C4-2B (cell line): ENCODE measurements around the gene TEX11.
"Not testable (repeated sequence)": the region's sequence is repeated elsewhere in the genome, so short reads cannot be mapped to it uniquely, and the experiment has no call there.

Experiments used
- H3K27ac ChIP-seq: fragments of 450-650 bp; 2 replicates; pipeline ENCODE4 v1.5.1; 2017
- ZFX ChIP-seq: fragments of 450-650 bp; IDR thresholded peaks from 2 replicates; pipeline ENCODE4 v1.6.1; 2017
- TF ChIP-seq, protein P1 (sequence below): fragments of 450-650 bp; conservative IDR thresholded peaks from 2 replicates; pipeline ENCODE4 v1.5.1; 2017; ENCODE audit warnings: mild to moderate bottlenecking

Gene TEX11

DNA sequence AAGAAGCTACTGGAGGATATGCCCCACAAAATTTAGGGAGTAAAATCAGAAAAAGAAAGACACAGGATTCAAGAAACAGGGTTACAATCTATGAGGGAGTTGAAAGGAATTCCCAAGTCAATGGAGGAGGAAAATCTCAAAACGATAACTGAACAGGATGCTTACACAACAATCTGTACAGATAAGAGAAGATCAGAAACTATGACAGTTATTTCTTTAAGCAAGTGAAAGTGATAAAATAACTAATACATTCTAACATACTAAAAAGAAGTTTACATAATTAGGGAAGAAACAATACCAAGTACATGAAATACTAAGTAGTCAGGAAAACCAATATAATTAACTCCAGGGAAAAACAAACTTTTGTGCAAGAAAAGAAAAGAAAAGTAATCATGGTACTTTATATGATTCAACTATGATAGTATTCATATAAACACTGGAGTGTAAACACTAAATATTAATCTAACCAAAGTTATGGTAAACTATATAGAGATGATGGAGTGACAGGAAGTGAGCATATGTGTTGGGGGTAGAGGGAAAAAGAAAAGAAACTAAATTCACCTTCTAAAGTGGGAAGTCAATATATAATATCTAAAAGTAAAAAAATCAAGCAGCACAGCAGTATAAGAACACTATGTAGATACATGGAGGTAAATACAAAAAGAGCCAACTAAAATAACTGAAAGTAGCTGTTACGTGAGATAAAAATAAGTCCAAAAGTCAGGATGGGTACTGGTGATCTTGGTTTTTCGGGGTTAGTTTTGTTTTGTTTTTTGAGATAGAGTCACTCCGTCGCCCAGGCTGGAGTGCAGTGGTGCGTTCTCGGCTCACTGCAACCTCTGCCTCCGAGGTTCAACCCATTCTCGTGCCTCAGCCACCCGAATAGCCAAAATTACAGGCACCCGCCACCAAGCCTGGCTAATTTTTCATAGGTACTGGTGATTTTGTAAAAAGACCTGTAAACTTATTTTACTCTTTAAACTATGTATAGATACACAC is 99.3 kb downstream of the TEX11 start:
- no peak overlapping the region for H3K27ac ChIP-seq
- no peak for TF ChIP-seq ZFX
- TF ChIP-seq, protein P1, sequence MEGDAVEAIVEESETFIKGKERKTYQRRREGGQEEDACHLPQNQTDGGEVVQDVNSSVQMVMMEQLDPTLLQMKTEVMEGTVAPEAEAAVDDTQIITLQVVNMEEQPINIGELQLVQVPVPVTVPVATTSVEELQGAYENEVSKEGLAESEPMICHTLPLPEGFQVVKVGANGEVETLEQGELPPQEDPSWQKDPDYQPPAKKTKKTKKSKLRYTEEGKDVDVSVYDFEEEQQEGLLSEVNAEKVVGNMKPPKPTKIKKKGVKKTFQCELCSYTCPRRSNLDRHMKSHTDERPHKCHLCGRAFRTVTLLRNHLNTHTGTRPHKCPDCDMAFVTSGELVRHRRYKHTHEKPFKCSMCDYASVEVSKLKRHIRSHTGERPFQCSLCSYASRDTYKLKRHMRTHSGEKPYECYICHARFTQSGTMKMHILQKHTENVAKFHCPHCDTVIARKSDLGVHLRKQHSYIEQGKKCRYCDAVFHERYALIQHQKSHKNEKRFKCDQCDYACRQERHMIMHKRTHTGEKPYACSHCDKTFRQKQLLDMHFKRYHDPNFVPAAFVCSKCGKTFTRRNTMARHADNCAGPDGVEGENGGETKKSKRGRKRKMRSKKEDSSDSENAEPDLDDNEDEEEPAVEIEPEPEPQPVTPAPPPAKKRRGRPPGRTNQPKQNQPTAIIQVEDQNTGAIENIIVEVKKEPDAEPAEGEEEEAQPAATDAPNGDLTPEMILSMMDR = no peak

DNA sequence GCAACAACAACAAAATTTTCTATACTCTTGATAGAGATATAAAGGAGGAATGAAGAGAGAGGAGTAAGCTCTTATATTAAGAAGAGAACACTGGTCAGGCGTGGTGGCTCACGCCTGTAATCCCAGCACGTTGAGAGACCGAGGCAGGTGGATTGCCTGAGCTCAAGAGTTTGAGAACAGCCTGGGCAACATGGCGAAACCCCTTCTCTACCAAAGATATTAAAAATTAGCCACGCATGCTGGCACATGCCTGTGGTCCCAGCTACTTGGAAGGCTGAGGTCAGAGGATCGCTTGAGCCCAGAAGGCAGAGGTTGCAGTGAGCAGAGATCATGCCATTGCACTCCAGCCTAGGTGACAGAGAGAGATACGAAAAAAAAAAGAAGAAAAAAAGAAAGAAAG is 102.4 kb downstream of the TEX11 start:
- TF ChIP-seq, protein P1 = no peak
- TF ChIP-seq ZFX = no peak
- H3K27ac ChIP-seq = no peak overlapping the region

DNA sequence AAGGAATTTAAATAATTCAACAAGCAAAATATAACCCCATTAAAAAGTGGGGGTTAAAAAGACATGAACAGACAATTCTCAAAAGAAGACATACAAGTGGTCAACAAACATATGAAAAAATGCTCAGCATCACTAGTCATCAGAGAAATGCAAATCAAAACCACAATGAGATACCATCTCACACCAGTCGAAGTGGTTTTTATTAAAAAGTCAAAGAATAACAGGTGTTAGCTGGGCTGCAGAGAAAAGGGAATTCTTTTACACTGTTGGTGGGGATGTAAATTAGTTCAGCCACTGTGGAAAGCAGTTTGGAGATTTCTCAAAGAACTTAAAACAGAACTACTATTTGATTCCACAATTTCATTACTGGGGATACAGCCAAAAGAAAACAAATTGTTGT is 111.8 kb downstream of the TEX11 start:
- H3K27ac ChIP-seq = not testable (repeated sequence)

DNA sequence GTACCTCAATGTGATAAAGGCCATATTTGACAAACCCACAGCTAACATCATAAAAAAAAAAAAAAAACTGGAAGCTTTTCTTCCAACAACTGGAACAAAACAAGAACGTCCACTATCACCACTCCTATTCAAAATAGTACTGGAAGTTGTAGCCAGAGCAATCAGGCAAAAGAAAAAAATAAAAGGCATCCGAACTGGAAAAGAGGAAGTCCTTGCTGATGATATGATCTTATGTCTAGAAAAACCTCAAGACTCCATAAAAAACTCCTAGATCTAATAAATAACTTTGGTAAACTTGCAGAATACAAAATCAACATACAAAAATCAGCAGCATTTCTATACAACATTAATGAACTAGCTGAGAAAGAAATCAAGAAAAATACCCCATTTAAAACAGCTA is 134.3 kb downstream of the TEX11 start:
- H3K27ac ChIP-seq = no peak overlapping the region
- TF ChIP-seq ZFX = no peak
- TF ChIP-seq, protein P1 = no peak

DNA sequence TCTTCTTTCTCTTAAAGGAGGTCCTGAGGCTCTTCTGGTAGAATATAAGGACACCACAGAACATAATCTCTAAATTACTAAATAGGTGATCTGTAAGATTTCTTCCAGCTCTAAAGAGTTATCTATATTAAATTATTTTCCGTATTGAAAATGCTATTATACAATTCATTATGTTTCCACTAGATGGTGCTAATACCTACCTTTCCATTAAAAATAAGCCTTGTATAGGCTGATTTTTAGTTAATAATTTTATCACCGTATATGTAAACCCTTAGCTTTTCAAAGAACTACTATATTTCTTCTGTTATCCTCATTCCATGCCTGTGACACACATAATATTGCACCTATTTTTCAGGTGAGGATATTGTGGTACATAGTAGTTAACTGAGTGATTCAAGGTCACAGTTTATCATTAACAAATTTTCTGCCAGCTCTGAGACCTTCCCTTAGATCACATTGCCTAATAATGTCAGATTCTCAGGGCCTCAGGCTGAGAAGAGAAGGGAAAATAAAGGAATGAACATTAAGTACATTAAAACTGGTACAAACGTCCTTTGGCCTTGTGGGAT is 138.8 kb downstream of the TEX11 start:
- H3K27ac ChIP-seq = no peak overlapping the region
- no peak for TF ChIP-seq ZFX
- TF ChIP-seq, protein P1 = peak; percentile 58

DNA sequence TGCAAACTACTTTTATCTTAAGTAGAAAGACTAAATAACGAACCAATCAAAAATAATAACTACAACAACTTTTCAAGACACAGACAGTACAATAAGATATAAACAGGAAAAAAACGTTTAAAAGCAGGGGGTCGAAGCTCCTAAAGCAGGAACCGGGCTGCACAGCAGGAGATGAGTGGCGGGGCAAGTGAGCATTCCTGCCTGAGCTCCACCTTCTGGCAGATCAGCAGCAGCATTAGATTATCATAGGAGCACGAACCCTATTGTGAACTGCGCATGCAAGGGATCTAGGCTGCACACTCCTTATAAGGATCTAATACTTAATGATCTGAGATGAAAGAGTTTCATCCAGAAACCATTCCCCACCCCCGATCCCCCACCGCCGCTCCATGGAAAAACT is 146.2 kb downstream of the TEX11 start:
- TF ChIP-seq, protein P1 = peak; percentile 32
- no peak for TF ChIP-seq ZFX
- no peak overlapping the region for H3K27ac ChIP-seq

DNA sequence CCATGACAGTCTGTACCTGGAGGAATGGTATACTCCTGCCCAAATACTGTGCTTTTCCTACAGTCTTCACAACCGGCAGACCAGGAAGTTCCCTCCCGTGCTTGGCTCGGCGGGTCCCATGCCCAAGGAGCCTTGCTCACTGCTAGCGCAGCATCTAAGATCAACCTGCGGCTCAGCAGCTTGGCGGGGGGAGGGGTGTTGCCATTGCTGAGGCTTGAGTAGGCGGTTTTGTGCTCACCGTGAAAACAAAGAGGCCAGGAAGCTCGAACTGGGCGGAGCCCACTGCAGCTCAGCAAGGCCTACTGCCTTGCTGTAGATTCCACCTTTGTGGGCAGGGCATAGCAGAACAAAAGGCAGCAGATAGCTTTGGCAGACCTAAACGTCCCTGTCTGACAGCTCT is 152.7 kb downstream of the TEX11 start:
- no peak overlapping the region for H3K27ac ChIP-seq
- TF ChIP-seq, protein P1 = no peak
- no peak for TF ChIP-seq ZFX
